SK-N-SH treated with all-trans-retinoic acid at 6 μM for 48 hours (cell line): Measurements from ENCODE around the gene MTHFS.

Experiments
- ARNTL ChIP-seq: fragments of 450-650 bp; formaldehyde crosslinking; IDR thresholded peaks from 2 replicates; pipeline ENCODE4 v1.5.0; 2020; ENCODE audit warnings: low read depth, mild to moderate bottlenecking, moderate library complexity, borderline replicate concordance
- GLIS3 ChIP-seq: fragments of 250-450 bp; sonication (Bioruptor Pico); IDR thresholded peaks from 2 replicates; pipeline ENCODE4 v1.5.0; 2020; ENCODE audit warnings: mild to moderate bottlenecking, moderate library complexity
- ISL1 ChIP-seq: fragments of 250-450 bp; sonication (Bioruptor Pico); IDR thresholded peaks from 2 replicates; pipeline ENCODE4 v2.1.2; 2022; ENCODE audit warnings: mild to moderate bottlenecking, moderate library complexity
- RARB ChIP-seq: fragments of 250-450 bp; sonication (Bioruptor Pico); IDR thresholded peaks from 2 replicates; pipeline ENCODE4 v1.8.0; 2021; ENCODE audit warnings: mild to moderate bottlenecking, moderate library complexity
- SNAI2 ChIP-seq: fragments of 250-450 bp; sonication (Bioruptor Pico); IDR thresholded peaks from 2 replicates; pipeline ENCODE4 v1.5.0; 2020; ENCODE audit warnings: mild to moderate bottlenecking, moderate library complexity
- ZFP3 ChIP-seq: fragments of 250-450 bp; sonication (Bioruptor Pico); IDR thresholded peaks from 2 replicates; pipeline ENCODE4 v1.5.0; 2020; ENCODE audit warnings: mild to moderate bottlenecking, moderate library complexity
- ZFP30 ChIP-seq: fragments of 450-650 bp; formaldehyde crosslinking; IDR thresholded peaks from 2 replicates; pipeline ENCODE4 v1.5.0; 2022; ENCODE audit warnings: mild to moderate bottlenecking, moderate library complexity
- ZNF565 ChIP-seq: fragments of 450-650 bp; formaldehyde crosslinking; conservative IDR thresholded peaks from 2 replicates; pipeline ENCODE4 v1.5.0; 2020; ENCODE audit warnings: low read depth, mild to moderate bottlenecking, moderate library complexity
- ZNF70 ChIP-seq: fragments of 450-650 bp; formaldehyde crosslinking; IDR thresholded peaks from 2 replicates; pipeline ENCODE4 v1.5.0; 2020; ENCODE audit warnings: mild to moderate bottlenecking, moderate library complexity
- TF ChIP-seq, protein P1 (sequence below): fragments of 250-450 bp; sonication (Bioruptor Pico); IDR thresholded peaks from 2 replicates; pipeline ENCODE4 v1.8.0; 2020; ENCODE audit warnings: mild to moderate bottlenecking, moderate library complexity, borderline replicate concordance
- TF ChIP-seq, protein P2 (sequence below): fragments of 250-450 bp; sonication (Bioruptor Pico); IDR thresholded peaks from 2 replicates; pipeline ENCODE4 v1.8.0; 2021; ENCODE audit warnings: low read depth, mild to moderate bottlenecking, moderate library complexity, borderline replicate concordance

DNA sequence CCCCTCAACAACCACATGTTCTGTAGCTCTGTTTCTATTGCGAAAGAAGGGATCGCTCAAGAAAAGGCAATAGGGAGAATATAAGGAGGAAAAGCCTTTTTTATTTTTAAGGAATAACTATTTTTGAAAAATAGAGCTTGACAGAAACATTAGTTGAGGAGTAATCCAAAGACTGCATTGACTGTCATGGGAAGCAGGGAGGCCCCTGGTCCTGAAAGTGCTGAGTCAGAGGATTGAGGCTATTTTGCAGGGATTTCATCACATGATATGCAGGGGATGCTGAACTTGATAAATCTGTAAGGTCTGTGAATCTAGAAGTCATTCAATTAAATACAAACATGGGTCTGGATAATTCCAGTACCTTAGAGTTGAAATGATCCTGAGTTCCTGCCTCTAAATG is 92.0 kb downstream of the MTHFS start:
- TF ChIP-seq SNAI2 (CRISPR knock-in tag) (no peak), GLIS3 (CRISPR knock-in tag) (no peak), ZNF565 (CRISPR knock-in tag) (no peak), ARNTL (CRISPR knock-in tag) (no peak), ISL1 (CRISPR knock-in tag) (no peak), ZFP30 (no peak), ZNF70 (CRISPR knock-in tag) (no peak), RARB (CRISPR knock-in tag) (no peak), ZFP3 (CRISPR knock-in tag) (no peak)
- TF ChIP-seq, protein P1, sequence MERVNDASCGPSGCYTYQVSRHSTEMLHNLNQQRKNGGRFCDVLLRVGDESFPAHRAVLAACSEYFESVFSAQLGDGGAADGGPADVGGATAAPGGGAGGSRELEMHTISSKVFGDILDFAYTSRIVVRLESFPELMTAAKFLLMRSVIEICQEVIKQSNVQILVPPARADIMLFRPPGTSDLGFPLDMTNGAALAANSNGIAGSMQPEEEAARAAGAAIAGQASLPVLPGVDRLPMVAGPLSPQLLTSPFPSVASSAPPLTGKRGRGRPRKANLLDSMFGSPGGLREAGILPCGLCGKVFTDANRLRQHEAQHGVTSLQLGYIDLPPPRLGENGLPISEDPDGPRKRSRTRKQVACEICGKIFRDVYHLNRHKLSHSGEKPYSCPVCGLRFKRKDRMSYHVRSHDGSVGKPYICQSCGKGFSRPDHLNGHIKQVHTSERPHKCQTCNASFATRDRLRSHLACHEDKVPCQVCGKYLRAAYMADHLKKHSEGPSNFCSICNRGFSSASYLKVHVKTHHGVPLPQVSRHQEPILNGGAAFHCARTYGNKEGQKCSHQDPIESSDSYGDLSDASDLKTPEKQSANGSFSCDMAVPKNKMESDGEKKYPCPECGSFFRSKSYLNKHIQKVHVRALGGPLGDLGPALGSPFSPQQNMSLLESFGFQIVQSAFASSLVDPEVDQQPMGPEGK (CRISPR knock-in tag) = no peak
- TF ChIP-seq, protein P2, sequence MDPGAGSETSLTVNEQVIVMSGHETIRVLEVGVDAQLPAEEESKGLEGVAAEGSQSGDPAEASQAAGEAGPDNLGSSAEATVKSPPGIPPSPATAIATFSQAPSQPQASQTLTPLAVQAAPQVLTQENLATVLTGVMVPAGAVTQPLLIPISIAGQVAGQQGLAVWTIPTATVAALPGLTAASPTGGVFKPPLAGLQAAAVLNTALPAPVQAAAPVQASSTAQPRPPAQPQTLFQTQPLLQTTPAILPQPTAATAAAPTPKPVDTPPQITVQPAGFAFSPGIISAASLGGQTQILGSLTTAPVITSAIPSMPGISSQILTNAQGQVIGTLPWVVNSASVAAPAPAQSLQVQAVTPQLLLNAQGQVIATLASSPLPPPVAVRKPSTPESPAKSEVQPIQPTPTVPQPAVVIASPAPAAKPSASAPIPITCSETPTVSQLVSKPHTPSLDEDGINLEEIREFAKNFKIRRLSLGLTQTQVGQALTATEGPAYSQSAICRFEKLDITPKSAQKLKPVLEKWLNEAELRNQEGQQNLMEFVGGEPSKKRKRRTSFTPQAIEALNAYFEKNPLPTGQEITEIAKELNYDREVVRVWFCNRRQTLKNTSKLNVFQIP (CRISPR knock-in tag) = no peak
